ENCODE measurements around the gene DARS1.

GRCh38 chr2:136008205-136008865 is 22.9 kb upstream of the DARS1 start:
- TF ChIP-seq POLR2AphosphoS5 (IDR thresholded peaks at IDR 0.05; ENCODE audit: low read depth, low read length) = no peak
- TF ChIP-seq POLR2A (IDR thresholded peaks at IDR 0.05; ENCODE audit: low read depth, low read length) = no peak
